ENCODE results near the gene PRRT3. TPM values are rescaled to one million over a fixed set of nuclear protein-coding genes. Genes with fewer than 3 reads are reported as not detected.

The PRRT3 gene
- total RNA-seq, 1 donor from 2014 or later = 1.4 TPM

DNA sequence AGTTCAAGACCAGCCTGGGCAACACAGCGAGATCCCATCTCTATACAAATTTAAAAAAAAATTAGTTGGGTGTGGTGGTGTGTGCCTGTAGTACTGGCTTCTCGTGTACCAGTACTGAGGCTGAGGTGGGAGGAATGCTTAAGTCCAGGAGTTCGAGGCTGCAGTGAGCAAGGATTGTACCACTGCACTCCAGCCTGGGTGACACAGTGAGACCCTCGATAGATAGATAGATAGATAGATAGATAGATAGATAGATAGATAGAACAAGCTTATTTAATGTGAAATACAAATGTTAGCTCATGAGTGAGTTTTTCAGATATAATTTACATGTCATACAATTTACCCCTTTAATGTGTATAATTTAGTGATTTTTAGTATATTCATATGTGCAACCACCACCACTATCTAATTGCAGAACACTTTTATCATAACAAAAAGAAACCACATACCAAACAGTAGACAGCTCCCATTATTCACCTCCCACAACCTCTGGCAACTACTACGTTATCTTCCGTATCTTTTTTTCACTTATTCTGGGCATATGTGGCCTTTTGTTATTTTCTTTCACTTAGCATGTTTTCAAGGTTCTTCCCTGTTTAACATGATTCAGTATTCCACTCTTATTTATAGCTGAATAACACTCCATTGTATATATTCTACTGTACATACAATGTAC, 13.1 kb upstream of the PRRT3 start:
- H3K27ac ChIP-seq = no peak overlapping the region
- no peak for TF ChIP-seq CTCF (IDR thresholded peaks at IDR 0.05)
- DNase-seq (no peak), ATAC-seq (no peak)
- no peaks in the 10 kb centered on the region for H3K9me3 ChIP-seq
- no peaks in the 10 kb centered on the region for H3K27me3 ChIP-seq
- H3K36me3 ChIP-seq = peaks cover 73% of the 10 kb centered on the region
- no peaks in the 10 kb centered on the region for H3K4me1 ChIP-seq
- no peak overlapping the region for H3K4me3 ChIP-seq
- intact Hi-C loops (cut with DNase I) = no loop called here

DNA sequence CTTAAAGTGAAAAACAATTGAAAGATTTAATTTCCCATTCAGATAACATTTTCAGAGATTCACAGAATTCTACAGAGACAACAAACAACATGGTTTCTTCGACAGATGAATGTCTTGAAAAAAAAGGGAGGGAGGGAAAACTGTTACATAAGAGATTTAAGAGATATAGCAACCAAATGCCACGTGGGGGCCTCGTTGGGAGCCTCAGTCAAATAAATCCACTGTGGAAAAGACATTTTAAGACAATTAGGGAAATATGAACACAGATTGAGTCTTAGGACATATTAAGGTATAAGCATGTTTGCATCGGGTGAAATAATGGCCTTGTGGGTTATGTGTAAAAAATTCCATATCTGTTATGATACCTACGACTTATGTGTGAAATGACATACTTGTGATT, 5.0 kb upstream of the PRRT3 start:
- no peak for ATAC-seq
- H3K4me1 ChIP-seq = peaks cover 2% of the 10 kb centered on the region

GRCh38 chr3:9955611-9956352, 3.6 kb upstream of the PRRT3 start:
- DNase-seq (no peak), ATAC-seq (peak; percentile 20)
- Histone ChIP-seq H3K4me3 (no peak overlapping the region), H3K9me3 (no peaks in the 10 kb centered on the region), H3K27me3 (no peaks in the 10 kb centered on the region), H3K27ac (no peak overlapping the region), H3K4me1 (peaks cover 10% of the 10 kb centered on the region), H3K36me3 (no peaks in the 10 kb centered on the region)
- no peak for TF ChIP-seq CTCF (IDR thresholded peaks at IDR 0.05)
- intact Hi-C loops (cut with DNase I) = no loop called here

More for the DNA sequence above, 5.0 kb upstream of the PRRT3 start:
- Histone ChIP-seq H3K9me3 (no peaks in the 10 kb centered on the region), H3K36me3 (peaks cover 12% of the 10 kb centered on the region), H3K4me3 (no peak overlapping the region), H3K27ac (no peak overlapping the region), H3K27me3 (no peaks in the 10 kb centered on the region)
- no peak for DNase-seq
- TF ChIP-seq CTCF (IDR thresholded peaks at IDR 0.05) = no peak
- intact Hi-C loops (cut with DNase I) = no loop called here

- Histone ChIP-seq H3K4me3 (no peak overlapping the region), H3K36me3 (no peaks in the 10 kb centered on the region), H3K27ac (no peak overlapping the region), H3K9me3 (no peaks in the 10 kb centered on the region), H3K4me1 (peaks cover 10% of the 10 kb centered on the region), H3K27me3 (no peaks in the 10 kb centered on the region)
- TF ChIP-seq CTCF (IDR thresholded peaks at IDR 0.05) = no peak
- intact Hi-C loops (cut with DNase I) = no loop called here
- DNase-seq (no peak), ATAC-seq (no peak)
These were observed 2.9 kb upstream of the PRRT3 start for GRCh38 chr3:9955067-9955502.

DNA sequence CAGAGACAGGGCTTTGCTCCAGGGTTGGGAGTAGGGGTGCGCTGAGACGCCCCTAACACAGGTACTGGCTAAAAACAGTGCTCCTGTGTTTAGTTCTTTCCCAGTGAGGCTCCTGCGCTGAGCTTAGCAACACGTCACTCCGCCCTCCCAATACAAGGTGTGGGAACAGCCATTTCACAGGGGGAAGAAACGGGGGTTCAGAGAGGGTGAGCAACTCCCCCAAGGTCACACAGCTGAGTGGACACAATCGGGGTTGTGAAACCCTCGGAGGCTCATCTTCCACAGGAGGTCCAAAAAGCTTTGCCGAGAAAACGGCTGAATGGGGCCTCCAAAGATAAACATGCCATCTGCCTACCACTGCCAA, 628 bp downstream of the PRRT3 start:
- H3K9me3 ChIP-seq = no peaks in the 10 kb centered on the region
- H3K27ac ChIP-seq = no peak overlapping the region
- no peaks in the 10 kb centered on the region for H3K36me3 ChIP-seq
- ATAC-seq (no peak), DNase-seq (no peak)
- TF ChIP-seq CTCF (IDR thresholded peaks at IDR 0.05) = no peak
- peak overlapping the region; percentile 52 for H3K4me3 ChIP-seq
- no peaks in the 10 kb centered on the region for H3K27me3 ChIP-seq
- intact Hi-C loops (cut with DNase I) = no loop called here
- peaks cover 10% of the 10 kb centered on the region for H3K4me1 ChIP-seq
